NCI-H510A treated with DMSO at 0.1 percent for 48 hours (cell line): Measurements from ENCODE around the gene STX1A.

ENCODE experiments used
- DNase-seq: peaks from one replicate; lab custom pipeline; 2025; lab: John Stamatoyannopoulos, UW

STX1A gene

DNA sequence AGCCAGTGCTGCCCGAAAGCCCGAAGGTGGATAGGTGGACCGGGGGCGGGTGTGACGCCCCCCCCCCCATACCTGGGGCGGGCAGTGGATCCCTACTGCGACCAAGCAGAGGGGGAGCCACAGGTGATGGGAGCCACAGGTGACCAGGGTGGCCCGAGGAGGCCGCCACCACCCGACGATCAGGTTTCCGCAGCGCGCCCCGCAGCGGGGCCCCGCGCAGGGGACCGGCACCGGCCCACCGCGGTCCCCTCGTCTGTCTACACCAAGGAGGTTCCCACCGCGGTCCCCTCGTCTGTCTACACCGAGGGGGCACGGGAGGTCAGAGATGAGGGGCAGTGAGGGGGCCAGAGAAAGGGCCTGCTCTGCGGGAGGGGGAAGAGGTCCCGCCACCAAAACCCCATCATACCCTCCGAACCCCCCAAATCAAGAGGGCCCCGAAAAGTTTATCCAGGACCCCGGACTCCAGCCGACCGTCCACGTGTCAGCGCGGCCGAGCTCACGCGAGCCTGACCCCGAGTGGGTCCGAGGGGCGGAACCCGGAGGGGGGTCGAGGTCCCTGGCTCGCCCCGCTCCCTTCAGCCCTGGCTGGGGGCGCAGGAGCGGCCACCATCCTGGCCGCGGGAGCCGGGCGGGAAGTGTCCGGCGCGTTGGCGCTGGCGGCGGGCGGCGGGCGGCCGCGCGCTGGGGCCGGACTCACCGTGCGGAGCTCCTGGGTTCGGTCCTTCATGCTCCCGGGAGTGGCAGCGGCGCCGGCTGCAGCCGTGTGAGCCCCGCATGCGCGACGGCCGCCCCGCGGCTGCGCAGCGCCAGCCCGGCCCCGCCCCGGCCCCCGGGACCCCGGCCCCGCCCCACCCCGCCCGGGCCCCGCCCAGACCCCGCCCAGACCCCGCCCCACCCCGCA, at the start of gene STX1A:
STX1A (minus strand) TSS at position 765 of the 901 bp plus-strand sequence; CDS start at position 727, 38 bp downstream.
- peak; percentile 24 for DNase-seq

DNA sequence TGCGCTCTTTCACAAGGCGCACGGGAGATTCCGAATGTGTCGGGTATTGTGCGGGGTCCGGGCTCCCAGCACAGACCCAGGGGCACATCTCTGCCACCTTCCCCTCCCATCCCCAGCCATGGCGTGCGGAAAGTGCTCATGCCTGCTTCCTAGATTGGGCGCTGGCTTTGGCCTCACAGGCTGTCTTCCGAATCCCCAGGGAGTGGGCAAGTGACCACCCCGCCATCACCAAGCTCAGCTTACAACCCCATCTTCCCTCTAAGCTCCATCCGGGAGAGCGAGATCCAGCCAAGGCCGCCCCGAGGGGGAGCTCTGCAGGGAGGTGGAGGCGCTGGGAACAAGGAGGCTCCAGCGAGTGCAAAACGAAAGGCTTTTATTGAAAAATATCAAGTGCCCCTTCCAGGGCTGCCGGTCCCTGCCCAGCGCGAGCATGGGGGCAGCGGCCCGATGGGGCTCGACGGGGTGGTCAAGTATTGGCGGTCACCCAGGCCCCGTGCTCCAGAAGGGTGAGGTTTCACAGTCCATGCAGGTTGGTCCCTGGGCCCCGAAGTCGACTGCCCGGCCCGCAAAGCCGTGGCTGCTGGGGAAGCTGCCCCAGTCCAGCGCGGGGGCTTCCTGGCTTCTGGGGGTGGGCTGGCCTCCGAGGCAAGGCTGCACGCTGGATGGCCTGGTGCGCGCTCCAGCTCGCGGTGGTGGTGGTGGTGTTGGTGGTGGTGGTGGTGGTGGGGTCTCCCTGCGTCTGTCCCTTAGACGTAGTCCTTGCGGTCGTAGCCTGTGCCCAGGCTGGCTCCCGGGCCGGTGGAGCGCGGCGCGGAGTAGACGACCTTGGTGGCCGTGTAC, 49.4 kb upstream of the STX1A start:
- peak; percentile 7 for DNase-seq

DNA sequence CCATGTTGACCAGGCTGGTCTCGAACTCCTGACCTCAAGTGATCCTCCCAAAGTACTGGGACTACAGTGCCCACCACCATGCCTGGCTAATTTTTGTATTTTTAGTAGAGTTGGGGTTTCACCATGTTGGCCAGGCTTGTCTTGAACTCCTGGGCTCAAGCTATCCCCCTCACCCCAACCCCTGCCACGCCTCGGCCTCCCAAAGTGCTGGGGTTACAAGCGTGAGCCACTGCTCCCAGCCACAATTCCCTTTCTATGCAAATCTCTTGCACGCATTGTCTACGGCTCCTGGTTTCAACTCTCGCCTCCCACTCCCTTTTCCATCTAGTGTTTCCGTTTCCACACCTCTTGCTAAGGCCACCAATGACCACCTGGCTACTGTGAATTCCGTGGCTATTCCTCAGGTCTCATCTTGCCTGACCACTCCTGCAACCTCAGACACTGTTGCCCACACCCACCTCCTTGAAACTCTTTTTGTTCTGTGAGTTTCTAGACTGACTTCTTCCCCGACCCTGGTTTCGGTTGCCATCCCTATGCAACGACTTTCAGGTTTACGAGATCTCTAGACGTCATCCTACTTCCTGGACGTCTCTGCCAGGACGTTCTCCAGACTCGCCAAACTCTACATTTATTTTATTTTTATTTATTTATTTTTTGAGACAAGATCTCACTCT, 47.2 kb upstream of the STX1A start:
- no peak for DNase-seq

DNA sequence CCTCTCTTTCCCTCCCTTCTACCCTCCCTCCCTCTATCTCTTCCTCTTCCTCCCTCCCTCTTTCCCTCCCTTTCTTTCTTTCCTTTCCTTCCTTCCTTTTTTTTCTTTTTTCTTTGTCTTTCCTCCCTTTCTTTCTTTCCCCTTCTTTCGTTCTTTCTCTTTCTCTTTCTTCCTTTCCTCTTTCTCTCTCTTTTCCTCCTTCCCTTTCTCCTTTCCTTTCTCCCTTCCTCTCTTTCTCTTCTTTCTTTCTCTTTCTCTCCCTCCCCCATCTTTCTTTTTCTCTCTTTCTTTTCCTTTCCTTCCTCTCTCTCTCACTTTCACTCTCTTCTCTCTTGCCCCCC, 43.2 kb upstream of the STX1A start:
- DNase-seq: no peak

DNA sequence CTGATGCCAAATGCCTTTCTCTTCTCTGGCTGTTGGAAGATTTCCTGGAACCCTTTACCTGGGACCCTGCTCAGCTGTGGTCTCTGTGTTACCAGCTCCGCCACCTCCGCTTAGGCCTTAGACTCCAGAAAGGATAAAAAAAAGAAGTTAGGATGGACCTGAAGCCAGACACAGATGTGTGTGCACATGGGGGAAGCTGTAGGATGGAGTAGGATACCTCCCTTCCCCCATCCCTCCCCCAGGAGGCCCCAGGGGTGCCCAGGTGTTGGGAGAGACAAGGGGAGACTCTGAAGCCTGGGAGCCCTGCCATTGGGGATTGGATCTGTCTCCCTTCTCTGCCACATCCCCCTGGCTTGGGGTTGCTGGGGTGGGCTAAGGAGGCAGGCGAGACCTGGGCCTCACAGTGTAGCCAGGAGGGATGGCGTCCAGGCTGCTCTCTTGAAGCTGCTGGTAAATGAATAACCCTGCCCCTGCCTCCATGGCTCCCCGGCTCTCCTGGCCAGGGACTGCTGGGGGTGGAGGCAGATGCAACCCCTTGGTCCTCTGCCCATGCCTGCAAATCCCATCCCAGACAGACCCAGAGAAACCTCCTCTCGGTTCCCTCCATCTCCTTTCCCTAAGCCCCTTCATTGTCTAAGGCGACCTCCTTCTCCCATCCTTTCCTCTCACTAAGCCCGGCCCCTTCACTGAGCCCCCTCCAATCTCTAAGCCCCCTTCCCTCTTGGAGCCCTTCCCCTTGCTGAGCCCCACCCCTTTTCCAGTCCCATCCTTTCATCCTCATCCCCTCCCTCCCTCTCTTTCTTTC, 42.6 kb upstream of the STX1A start:
- no peak for DNase-seq

DNA sequence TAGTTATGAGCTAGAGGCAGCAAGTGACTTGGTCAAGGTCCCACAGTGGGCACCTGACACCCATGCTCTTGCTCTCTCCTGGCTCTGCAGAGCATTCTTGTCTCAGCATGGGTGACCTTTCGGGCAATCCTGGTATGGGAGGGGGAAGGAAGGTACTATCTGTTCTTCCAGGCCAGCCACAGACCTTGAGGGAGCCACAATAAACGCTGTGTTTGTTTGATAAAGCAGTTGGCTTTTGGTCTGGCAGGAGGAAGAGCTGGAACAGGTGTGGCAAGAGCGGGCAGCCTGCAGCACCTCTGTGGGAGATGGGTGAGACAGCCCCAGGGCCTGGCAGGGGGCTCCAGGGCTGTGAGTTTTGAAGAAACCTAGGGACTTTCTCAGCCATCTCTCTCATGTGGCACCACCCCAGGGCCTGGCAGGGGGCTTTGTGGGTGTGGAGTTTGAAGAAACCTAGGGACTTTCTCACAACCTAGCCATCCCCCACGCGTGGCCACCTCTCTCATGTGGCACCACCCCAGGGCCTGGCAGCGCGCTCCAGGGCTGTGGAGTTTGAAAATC, 39.2 kb upstream of the STX1A start:
- DNase-seq: peak; percentile 12

- no peak for DNase-seq
Measured at GRCh38 chr7:73749931-73750776, 30.7 kb upstream of the STX1A start.

- peak; percentile 77 for DNase-seq
Measured at GRCh38 chr7:73746378-73746777, 26.9 kb upstream of the STX1A start.

DNA sequence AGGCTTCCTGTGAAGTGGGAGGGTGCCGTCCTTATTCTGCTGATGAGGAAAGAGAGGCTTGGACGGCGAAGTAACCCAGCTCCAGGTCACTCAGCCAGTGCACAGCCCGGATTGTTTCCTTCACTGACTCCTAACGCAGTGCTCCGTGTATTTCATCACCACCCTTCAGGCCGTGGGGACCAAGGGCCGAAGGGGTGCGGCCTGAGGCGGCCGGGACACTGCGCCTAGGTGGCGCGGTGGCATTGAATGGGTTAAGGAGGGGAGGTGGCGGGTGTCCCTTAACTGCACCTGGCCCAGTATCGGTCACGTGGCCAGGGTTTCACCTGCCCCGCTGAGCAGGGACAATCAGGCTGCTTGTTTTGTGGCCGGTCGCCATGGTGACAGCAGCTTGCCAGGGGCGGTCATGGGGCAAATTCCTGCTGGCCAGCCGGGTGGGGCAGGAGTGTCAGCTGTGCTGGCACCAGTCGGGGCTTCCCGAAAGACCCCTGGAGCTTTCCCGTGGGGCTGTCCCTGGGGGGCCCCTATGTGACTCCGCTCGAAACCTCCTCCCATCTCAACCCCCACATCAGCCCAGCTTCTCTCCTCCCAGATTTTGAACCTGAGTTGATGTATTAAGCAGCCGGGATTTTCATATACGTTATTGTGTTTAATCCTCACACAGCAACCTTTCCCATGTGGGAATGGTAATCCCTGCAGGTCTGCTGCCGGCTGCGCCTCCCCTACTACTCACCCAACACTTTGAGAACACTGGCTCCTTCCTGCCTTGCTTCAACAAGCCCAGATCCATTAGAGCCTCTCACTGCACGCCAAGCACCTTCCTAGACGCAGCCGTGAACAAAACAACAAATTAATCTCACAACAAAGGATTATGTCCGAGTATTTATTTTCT, 23.5 kb upstream of the STX1A start:
- DNase-seq: peak; percentile 96

- peak; percentile 91 for DNase-seq
Measured at GRCh38 chr7:73742338-73742752, 22.9 kb upstream of the STX1A start.

GRCh38 chr7:73741600-73741999, 22.1 kb upstream of the STX1A start:
- DNase-seq: peak; percentile 92

- peak; percentile 85 for DNase-seq
Measured at GRCh38 chr7:73740771-73741170, 21.3 kb upstream of the STX1A start.

- DNase-seq: no peak
Measured at GRCh38 chr7:73740212-73740611, 20.7 kb upstream of the STX1A start.

DNA sequence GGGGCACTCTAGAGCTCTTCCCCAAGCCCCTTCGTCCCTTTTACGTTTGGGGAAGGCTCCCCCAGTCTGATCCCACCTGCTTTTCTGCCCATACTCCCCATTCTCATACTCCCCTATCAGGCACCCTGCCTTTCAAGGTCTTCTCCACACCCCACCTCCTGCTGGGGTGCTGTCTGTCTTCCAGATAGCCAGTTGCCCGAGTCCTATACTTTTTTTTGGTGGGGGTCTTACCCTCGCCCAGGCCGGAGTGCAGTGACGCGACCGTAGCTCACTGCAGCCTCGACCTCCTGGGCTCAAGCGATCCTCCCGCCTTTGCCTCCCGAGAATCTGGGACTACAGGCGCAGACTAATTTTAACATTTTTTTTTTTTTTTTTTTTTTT, 19.9 kb upstream of the STX1A start:
- no peak for DNase-seq

DNA sequence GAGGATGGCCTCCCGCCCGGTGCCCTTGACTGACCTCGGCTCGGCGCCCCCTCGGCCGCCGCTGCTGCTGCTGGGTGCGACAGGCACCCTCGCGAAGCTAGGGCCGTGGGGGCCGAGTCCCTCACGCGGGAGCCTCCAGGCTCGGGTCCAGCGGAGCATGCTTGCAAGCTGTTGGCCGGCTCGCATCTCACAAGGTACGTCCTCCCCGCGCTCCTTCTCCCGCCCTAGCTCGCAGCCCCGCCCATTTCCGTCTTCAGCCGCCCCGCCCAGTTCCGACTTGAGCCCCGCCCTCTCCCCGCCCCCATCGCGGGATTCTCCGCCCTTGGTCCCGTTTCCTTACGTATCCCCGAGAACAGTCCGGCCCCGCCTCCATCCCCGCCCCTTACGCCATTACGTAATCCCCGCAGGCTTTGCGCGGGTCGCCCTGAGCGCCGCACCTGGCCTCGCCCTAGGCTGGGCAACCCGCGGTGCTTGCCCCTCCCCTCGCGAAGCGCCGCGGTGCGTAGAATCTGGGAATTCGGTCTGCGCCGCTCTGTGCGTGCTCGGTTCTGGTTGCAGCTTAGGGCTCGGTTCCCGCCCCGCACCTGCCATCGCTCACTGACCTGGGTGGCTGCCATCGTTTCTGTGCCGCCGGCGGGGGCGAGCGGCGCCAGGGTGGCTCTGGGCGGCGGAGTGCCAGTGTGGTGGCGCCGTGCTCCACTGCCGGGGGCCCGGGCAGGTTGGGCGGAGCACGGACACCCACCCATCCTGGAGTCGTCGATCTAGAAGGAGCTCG, 19.3 kb upstream of the STX1A start, which contains the start of gene ABHD11:
ABHD11 (minus strand) TSS at position 191 of the 775 bp plus-strand sequence; CDS start at position 159, 32 bp downstream.
- peak; percentile 97 for DNase-seq

DNA sequence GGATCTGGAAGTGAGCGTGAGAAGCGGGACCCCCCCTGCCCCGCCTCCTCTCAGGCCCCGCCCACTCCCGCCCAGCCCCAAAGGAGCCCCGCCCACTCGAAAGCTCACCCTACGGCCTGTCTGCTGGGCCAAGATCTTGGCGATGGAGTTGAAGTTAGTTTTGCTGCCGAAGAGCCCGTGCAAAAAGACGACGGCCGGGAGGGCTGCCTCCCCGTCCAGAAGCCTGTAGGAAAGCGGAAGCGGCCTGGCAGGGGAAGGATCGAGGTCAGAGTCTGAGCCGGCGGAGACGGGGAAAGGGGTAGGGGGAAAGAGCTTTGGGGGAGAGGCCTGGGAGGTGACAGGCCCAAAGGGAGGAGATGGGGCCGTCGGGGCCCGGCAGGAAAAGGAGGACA, 18.7 kb upstream of the STX1A start:
- no peak for DNase-seq

- DNase-seq: no peak
Measured at GRCh38 chr7:73737491-73738219, 18.2 kb upstream of the STX1A start.

DNA sequence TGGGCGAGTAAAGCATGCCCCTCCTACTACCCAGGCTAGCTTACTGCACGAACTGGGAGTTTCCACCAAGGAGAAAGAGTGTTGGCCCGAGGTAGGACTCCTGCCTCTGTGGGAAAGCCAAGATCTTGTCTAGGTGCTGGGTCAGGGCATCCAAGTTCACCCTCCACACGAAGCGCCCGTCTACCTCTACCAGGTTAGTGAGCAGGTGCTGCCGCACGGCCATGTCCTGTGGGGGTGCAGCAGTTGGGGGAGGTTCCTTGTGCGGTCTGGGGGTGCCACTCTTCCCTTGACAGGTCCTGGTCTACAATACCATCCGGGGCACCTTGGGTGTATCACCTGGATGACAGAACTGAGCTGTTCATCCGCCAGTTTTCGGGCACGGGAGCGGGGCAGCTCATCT, 17.4 kb upstream of the STX1A start:
- no peak for DNase-seq
